Muscle layer of colon (tissue), 2 donors: ENCODE data around the gene MACO1.
"Not testable (repeated sequence)": the region's sequence is repeated elsewhere in the genome, so short reads cannot be mapped to it uniquely, and the experiment has no call there.

ENCODE experiments used
- H3K27ac ChIP-seq: one replicate; pipeline ENCODE4 v1.7.0; 2013; ENCODE audit warnings: low read depth, mild to moderate bottlenecking, low read length, moderate library complexity
- H3K27me3 ChIP-seq, 2 donors: one replicate each; pipeline ENCODE4 v1.7.0; 2013; ENCODE audit warnings: low read length in 2 of 2, mild to moderate bottlenecking in 2 of 2; ENCODE audit not compliant: insufficient read depth in 2 of 2, control insufficient read depth in 1 of 2
- H3K36me3 ChIP-seq: one replicate; pipeline ENCODE4 v1.7.0; 2013; ENCODE audit warnings: mild to moderate bottlenecking, low read length; ENCODE audit not compliant: insufficient read depth
- H3K4me1 ChIP-seq: one replicate; pipeline ENCODE4 v1.7.0; 2013; ENCODE audit warnings: mild to moderate bottlenecking, low read length; ENCODE audit not compliant: insufficient read depth
- H3K4me3 ChIP-seq, 2 donors: one replicate each; pipeline ENCODE4 v1.7.0; 2013; ENCODE audit warnings: low read length in 2 of 2, low read depth in 1 of 2, mild to moderate bottlenecking in 1 of 2, moderate library complexity in 1 of 2
- H3K9ac ChIP-seq: one replicate; pipeline ENCODE4 v1.7.0; 2013; ENCODE audit warnings: low read length
- H3K9me3 ChIP-seq: one replicate; pipeline ENCODE4 v1.7.0; 2013; ENCODE audit warnings: mild to moderate bottlenecking, low read length
- donor health status: abdominal sarcoma.
- donor health status: Adenocarcinoma of cecum.

Gene MACO1

GRCh38 chr1:25444604-25445003 is 13.9 kb downstream of the MACO1 start:
- not testable (repeated sequence) for H3K27ac ChIP-seq, H3K9me3 ChIP-seq, H3K4me1 ChIP-seq, H3K4me3 ChIP-seq, H3K9ac ChIP-seq, H3K36me3 ChIP-seq, H3K27me3 ChIP-seq

DNA sequence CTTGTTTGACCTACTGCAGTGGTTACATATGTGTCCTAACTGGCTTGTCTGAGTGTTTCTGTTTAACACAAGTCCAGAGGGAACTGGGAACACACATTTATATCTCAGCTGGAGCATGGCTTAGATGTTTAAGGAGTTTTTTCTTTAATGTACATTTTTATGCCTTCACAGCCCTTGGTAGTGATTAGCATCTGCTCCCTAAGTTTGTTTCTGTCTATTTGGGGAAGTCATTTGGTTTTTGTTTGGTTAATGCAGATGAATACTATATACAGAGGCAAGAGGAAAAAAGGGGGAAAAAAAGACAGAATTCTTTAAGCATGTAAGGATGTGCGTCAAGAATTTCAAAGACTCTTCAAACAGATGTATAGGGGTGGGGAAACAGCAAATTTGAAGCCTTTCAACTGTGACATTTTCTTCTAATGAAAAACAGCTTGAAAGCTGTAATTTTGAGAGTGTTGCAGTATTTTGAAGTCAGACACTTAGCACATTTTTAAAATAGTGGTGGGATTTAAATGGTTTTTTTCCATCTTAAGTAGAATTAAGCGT is 15.4 kb downstream of the MACO1 start:
- Histone ChIP-seq H3K36me3 (peaks cover 8% of the 10 kb centered on the region), H3K27ac (no peak overlapping the region), H3K9ac (no peak overlapping the region), H3K4me1 (no peaks in the 10 kb centered on the region), H3K27me3 (no peaks in the 10 kb centered on the region), H3K9me3 (no peaks in the 10 kb centered on the region), H3K4me3 (no peak overlapping the region)

DNA sequence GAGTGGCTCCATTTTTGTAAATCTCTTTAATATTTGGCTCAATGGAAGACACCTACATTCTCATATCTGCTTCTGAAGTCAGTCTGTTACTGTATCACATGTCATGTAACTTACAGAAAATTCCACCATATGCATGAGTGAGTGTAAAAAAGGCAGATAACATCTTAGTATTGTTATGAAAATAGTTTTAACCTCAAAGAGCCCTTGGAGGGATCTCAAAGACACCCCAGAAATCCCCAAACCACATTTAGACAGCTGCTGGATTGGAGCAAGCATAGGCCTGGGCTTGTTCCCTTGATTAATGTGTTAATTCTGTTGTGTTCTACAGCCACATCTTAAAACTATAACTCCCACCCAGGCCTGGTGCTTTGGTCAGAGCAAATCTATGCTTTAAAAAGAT is 16.9 kb downstream of the MACO1 start:
- H3K4me3 ChIP-seq, result no peak overlapping the region
- H3K27me3 ChIP-seq, result no peaks in the 10 kb centered on the region
- H3K36me3 ChIP-seq, result peaks cover 8% of the 10 kb centered on the region
- H3K9me3 ChIP-seq, result no peaks in the 10 kb centered on the region
- H3K27ac ChIP-seq, result no peak overlapping the region
- no peaks in the 10 kb centered on the region for H3K4me1 ChIP-seq
- H3K9ac ChIP-seq, result no peak overlapping the region

- H3K36me3 ChIP-seq, result peaks cover 8% of the 10 kb centered on the region
- no peaks in the 10 kb centered on the region for H3K4me1 ChIP-seq
- H3K9me3 ChIP-seq, result no peaks in the 10 kb centered on the region
- H3K27me3 ChIP-seq, result no peaks in the 10 kb centered on the region
- no peak overlapping the region for H3K27ac ChIP-seq
- no peak overlapping the region for H3K4me3 ChIP-seq
- no peak overlapping the region for H3K9ac ChIP-seq
Measured at GRCh38 chr1:25450891-25451290, 20.2 kb downstream of the MACO1 start.

- Histone ChIP-seq H3K36me3 (peaks cover 8% of the 10 kb centered on the region), H3K9me3 (no peaks in the 10 kb centered on the region), H3K27ac (no peak overlapping the region), H3K9ac (no peak overlapping the region), H3K4me3 (no peak overlapping the region), H3K27me3 (no peaks in the 10 kb centered on the region), H3K4me1 (no peaks in the 10 kb centered on the region)
Measured at GRCh38 chr1:25451908-25452307, 21.2 kb downstream of the MACO1 start.

DNA sequence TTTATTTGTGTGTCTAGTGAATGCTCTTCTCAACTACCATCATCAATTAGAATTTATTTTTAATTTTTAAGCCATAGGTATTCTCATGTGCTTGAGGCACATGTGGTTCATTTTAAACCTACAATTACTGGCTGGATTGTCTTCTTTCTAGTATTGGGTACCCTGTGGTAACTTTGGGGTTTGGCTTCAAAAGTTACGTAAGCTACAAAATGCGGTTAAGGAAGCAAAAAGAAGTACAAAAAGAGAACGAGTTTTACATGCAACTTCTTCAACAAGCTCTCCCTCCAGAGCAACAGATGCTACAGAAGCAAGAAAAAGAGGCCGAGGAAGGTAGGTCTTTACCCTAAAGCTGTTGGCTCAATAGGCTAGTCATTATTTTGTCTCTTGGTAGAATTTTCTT is 25.8 kb downstream of the MACO1 start:
- Histone ChIP-seq H3K4me3 (no peak overlapping the region), H3K27ac (no peak overlapping the region), H3K9ac (no peak overlapping the region), H3K9me3 (no peaks in the 10 kb centered on the region), H3K36me3 (peaks cover 23% of the 10 kb centered on the region), H3K4me1 (peaks cover 5% of the 10 kb centered on the region), H3K27me3 (no peaks in the 10 kb centered on the region)

- no peak overlapping the region for H3K4me3 ChIP-seq
- no peak overlapping the region for H3K27ac ChIP-seq
- H3K9me3 ChIP-seq, result no peaks in the 10 kb centered on the region
- H3K9ac ChIP-seq, result no peak overlapping the region
- peaks cover 23% of the 10 kb centered on the region for H3K36me3 ChIP-seq
- H3K4me1 ChIP-seq, result peaks cover 5% of the 10 kb centered on the region
- H3K27me3 ChIP-seq, result no peaks in the 10 kb centered on the region
Measured at GRCh38 chr1:25458541-25459298, 28.0 kb downstream of the MACO1 start.

- Histone ChIP-seq H3K9ac (no peak overlapping the region), H3K4me3 (no peak overlapping the region), H3K27me3 (no peaks in the 10 kb centered on the region), H3K27ac (no peak overlapping the region), H3K9me3 (no peaks in the 10 kb centered on the region), H3K36me3 (peaks cover 23% of the 10 kb centered on the region), H3K4me1 (peaks cover 5% of the 10 kb centered on the region)
Measured at GRCh38 chr1:25460020-25460419, 29.3 kb downstream of the MACO1 start.

DNA sequence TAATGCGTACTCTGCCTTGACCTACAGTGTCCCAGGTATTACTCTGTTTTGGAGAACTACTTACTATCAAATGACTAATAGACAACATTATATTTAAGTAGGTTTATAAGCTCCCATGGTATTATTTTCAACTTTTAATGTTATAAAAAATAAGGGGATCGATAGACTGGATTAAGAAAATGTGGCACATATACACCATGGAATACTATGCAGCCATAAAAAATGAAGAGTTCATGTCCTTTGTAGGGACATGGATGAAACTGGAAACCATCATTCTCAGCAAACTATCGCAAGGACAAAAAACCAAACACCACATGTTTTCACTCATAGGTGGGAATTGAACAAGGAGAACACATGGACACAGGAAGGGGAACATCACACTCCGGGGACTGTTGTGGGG is 30.1 kb downstream of the MACO1 start:
- H3K36me3 ChIP-seq, result peaks cover 23% of the 10 kb centered on the region
- not testable (repeated sequence) for H3K4me1 ChIP-seq, H3K4me3 ChIP-seq, H3K9ac ChIP-seq, H3K27me3 ChIP-seq, H3K27ac ChIP-seq, H3K9me3 ChIP-seq

DNA sequence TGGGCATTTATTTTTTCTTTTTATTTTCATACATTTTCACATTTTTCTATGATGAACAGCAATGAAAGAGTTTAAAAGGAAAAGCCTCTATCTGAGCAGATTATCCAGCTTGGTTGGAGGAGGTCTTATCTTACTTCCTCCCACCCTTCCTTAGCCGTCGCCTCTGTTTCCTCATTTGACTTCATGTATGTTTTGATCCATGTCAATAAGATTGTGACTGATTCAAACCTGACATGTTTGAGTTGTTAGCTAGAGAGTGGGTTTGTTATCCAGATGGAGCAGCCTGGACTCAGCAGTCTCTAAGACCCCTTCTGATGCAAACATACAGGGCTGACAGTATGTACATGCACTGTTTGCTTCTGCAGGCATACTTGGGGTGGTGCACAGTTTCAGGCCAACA is 31.2 kb downstream of the MACO1 start:
- Histone ChIP-seq H3K4me3 (no peak overlapping the region), H3K9ac (no peak overlapping the region), H3K4me1 (peaks cover 5% of the 10 kb centered on the region), H3K9me3 (no peaks in the 10 kb centered on the region), H3K36me3 (peaks cover 18% of the 10 kb centered on the region), H3K27me3 (no peaks in the 10 kb centered on the region), H3K27ac (no peak overlapping the region)

DNA sequence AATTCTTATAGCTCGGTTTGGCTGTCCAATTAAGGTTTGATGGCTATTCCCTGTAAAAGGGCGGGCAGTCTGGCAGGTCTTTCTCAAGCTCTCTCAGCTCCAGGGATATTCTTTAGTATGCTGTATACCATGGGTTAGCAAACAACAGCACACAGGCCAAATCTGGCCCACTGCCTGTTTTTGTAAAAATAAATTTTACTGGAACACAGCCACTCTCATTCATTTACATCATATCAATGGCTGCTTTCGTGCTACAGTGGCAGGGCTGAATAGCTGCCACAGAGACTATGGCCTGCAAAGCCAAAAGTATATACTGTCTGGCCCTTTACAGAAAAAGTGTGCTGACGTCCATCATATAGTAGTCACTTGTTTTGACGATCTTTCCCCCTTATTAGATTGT is 32.0 kb downstream of the MACO1 start:
- H3K36me3 ChIP-seq, result peaks cover 18% of the 10 kb centered on the region
- peaks cover 13% of the 10 kb centered on the region for H3K4me1 ChIP-seq
- H3K27ac ChIP-seq, result no peak overlapping the region
- no peaks in the 10 kb centered on the region for H3K27me3 ChIP-seq
- H3K9ac ChIP-seq, result no peak overlapping the region
- H3K9me3 ChIP-seq, result no peaks in the 10 kb centered on the region
- no peak overlapping the region for H3K4me3 ChIP-seq

DNA sequence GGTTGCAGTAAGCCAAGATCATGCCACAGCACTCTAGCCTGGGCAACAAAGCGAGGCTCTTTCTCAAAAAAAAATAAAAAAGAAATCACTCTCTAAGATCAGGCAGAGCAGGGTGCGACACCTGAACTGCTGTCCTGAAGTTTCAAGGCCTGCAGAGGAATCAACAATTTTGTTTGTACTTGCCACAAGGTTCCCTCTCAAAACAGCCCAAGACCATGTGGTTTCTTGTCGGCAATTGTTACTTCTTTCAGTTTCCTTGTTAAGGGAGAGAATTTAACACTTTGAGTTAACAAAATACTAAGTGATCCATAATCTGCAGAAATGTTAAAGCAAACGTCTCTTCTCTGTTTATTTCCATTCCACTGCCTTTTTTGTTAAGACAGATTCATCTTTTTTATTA is 36.5 kb downstream of the MACO1 start:
- H3K9ac ChIP-seq, result no peak overlapping the region
- no peaks in the 10 kb centered on the region for H3K27me3 ChIP-seq
- H3K4me3 ChIP-seq, result no peak overlapping the region
- H3K36me3 ChIP-seq, result no peaks in the 10 kb centered on the region
- H3K9me3 ChIP-seq, result no peaks in the 10 kb centered on the region
- no peak overlapping the region for H3K27ac ChIP-seq
- H3K4me1 ChIP-seq, result peaks cover 18% of the 10 kb centered on the region
